ENCODE results near the gene KHDC4. TPM values are rescaled to one million over a fixed set of nuclear protein-coding genes. Genes with fewer than 3 reads are reported as not detected.
"Not testable (repeated sequence)": the region's sequence is repeated elsewhere in the genome, so short reads cannot be mapped to it uniquely, and the experiment has no call there.

The KHDC4 gene
- polyA plus RNA-seq, 1 donor, result 75.2 TPM

GRCh38 chr1:155940482-155940992, 6.3 kb upstream of the KHDC4 start:
- Histone ChIP-seq H3K27ac (ENCODE audit: low read length) (peak overlapping the region; percentile 79), H3K4me3 (ENCODE audit: low read length) (no peak overlapping the region), H3K27me3 (ENCODE audit: control insufficient read depth, insufficient read depth, low read length) (no peaks in the 10 kb centered on the region), H3K36me3 (ENCODE audit: control insufficient read depth, insufficient read depth, low read length) (no peaks in the 10 kb centered on the region), H3K4me1 (ENCODE audit: control insufficient read depth, insufficient read depth, low read length) (peaks cover 54% of the 10 kb centered on the region), H3K9me3 (ENCODE audit: control insufficient read depth, low read depth, low read length) (no peaks in the 10 kb centered on the region)
- peak in 1 of 2 donors; percentile 75 for DNase-seq
- WGBS (ENCODE audit: insufficient coverage, low lambda C conversion rate), result no CpG with 5 or more reads among the region's 4 CpGs

GRCh38 chr1:155938220-155938627, 4.0 kb upstream of the KHDC4 start:
- Histone ChIP-seq H3K4me3 (ENCODE audit: low read length) (no peak overlapping the region), H3K27ac (ENCODE audit: low read length) (no peak overlapping the region), H3K9me3 (ENCODE audit: control insufficient read depth, low read depth, low read length) (no peaks in the 10 kb centered on the region), H3K27me3 (ENCODE audit: control insufficient read depth, insufficient read depth, low read length) (no peaks in the 10 kb centered on the region), H3K4me1 (ENCODE audit: control insufficient read depth, insufficient read depth, low read length) (peaks cover 34% of the 10 kb centered on the region), H3K36me3 (ENCODE audit: control insufficient read depth, insufficient read depth, low read length) (no peaks in the 10 kb centered on the region)
- peak in 1 of 2 donors; percentile 62 for DNase-seq
- no CpG with 5 or more reads among the region's 1 CpG for WGBS (ENCODE audit: insufficient coverage, low lambda C conversion rate)

GRCh38 chr1:155934936-155935590, 850 bp upstream of the KHDC4 start:
- Histone ChIP-seq H3K4me1 (ENCODE audit: control insufficient read depth, insufficient read depth, low read length) (peaks cover 21% of the 10 kb centered on the region), H3K4me3 (ENCODE audit: low read length) (peak overlapping the region; percentile 67), H3K27ac (ENCODE audit: low read length) (peak overlapping the region; percentile 81), H3K36me3 (ENCODE audit: control insufficient read depth, insufficient read depth, low read length) (peaks cover 24% of the 10 kb centered on the region), H3K9me3 (ENCODE audit: control insufficient read depth, low read depth, low read length) (no peaks in the 10 kb centered on the region), H3K27me3 (ENCODE audit: control insufficient read depth, insufficient read depth, low read length) (no peaks in the 10 kb centered on the region)
- no peak for DNase-seq
- 95% methylated on average over 6 of the region's 24 CpGs for WGBS (ENCODE audit: insufficient coverage, low lambda C conversion rate)

GRCh38 chr1:155933591-155934096, 569 bp downstream of the KHDC4 start:
- Histone ChIP-seq H3K9me3 (ENCODE audit: control insufficient read depth, low read depth, low read length) (no peaks in the 10 kb centered on the region), H3K27ac (ENCODE audit: low read length) (peak overlapping the region; percentile 81), H3K4me3 (ENCODE audit: low read length) (peak overlapping the region; percentile 67), H3K27me3 (ENCODE audit: control insufficient read depth, insufficient read depth, low read length) (no peaks in the 10 kb centered on the region), H3K4me1 (ENCODE audit: control insufficient read depth, insufficient read depth, low read length) (peaks cover 18% of the 10 kb centered on the region), H3K36me3 (ENCODE audit: control insufficient read depth, insufficient read depth, low read length) (peaks cover 33% of the 10 kb centered on the region)
- DNase-seq, result peak in 1 of 2 donors; percentile 32
- WGBS (ENCODE audit: insufficient coverage, low lambda C conversion rate), result 0% methylated on average over 4 of the region's 10 CpGs

GRCh38 chr1:155932487-155932886, 1.7 kb downstream of the KHDC4 start:
- DNase-seq, result no peak
- peaks cover 41% of the 10 kb centered on the region for H3K36me3 ChIP-seq (ENCODE audit: control insufficient read depth, insufficient read depth, low read length)
- 80% methylated on average over 1 of the region's 5 CpGs for WGBS (ENCODE audit: insufficient coverage, low lambda C conversion rate)
- H3K9me3 ChIP-seq (ENCODE audit: control insufficient read depth, low read depth, low read length), result no peaks in the 10 kb centered on the region
- H3K4me3 ChIP-seq (ENCODE audit: low read length), result no peak overlapping the region
- H3K27ac ChIP-seq (ENCODE audit: low read length), result no peak overlapping the region
- H3K27me3 ChIP-seq (ENCODE audit: control insufficient read depth, insufficient read depth, low read length), result no peaks in the 10 kb centered on the region
- H3K4me1 ChIP-seq (ENCODE audit: control insufficient read depth, insufficient read depth, low read length), result peaks cover 18% of the 10 kb centered on the region

GRCh38 chr1:155932081-155932480, 2.1 kb downstream of the KHDC4 start:
- peaks cover 18% of the 10 kb centered on the region for H3K4me1 ChIP-seq (ENCODE audit: control insufficient read depth, insufficient read depth, low read length)
- no peaks in the 10 kb centered on the region for H3K27me3 ChIP-seq (ENCODE audit: control insufficient read depth, insufficient read depth, low read length)
- WGBS (ENCODE audit: insufficient coverage, low lambda C conversion rate), result no CpG with 5 or more reads among the region's 1 CpG
- H3K36me3 ChIP-seq (ENCODE audit: control insufficient read depth, insufficient read depth, low read length), result peaks cover 45% of the 10 kb centered on the region
- DNase-seq, result no peak
- H3K4me3 ChIP-seq (ENCODE audit: low read length), result no peak overlapping the region
- H3K9me3 ChIP-seq (ENCODE audit: control insufficient read depth, low read depth, low read length), result no peaks in the 10 kb centered on the region
- H3K27ac ChIP-seq (ENCODE audit: low read length), result no peak overlapping the region

GRCh38 chr1:155931332-155932038, 2.7 kb downstream of the KHDC4 start:
- H3K27me3 ChIP-seq (ENCODE audit: control insufficient read depth, insufficient read depth, low read length), result no peaks in the 10 kb centered on the region
- no peaks in the 10 kb centered on the region for H3K9me3 ChIP-seq (ENCODE audit: control insufficient read depth, low read depth, low read length)
- no peak overlapping the region for H3K27ac ChIP-seq (ENCODE audit: low read length)
- H3K4me1 ChIP-seq (ENCODE audit: control insufficient read depth, insufficient read depth, low read length), result peaks cover 18% of the 10 kb centered on the region
- H3K4me3 ChIP-seq (ENCODE audit: low read length), result no peak overlapping the region
- WGBS (ENCODE audit: insufficient coverage, low lambda C conversion rate), result 79% methylated on average over 2 of the region's 7 CpGs
- DNase-seq, result no peak
- H3K36me3 ChIP-seq (ENCODE audit: control insufficient read depth, insufficient read depth, low read length), result peaks cover 51% of the 10 kb centered on the region

- 100% methylated on average over 1 of the region's 10 CpGs for WGBS (ENCODE audit: insufficient coverage, low lambda C conversion rate)
- DNase-seq; H3K9me3 ChIP-seq (ENCODE audit: control insufficient read depth, low read depth, low read length); H3K27me3 ChIP-seq (ENCODE audit: control insufficient read depth, insufficient read depth, low read length); H3K27ac ChIP-seq (ENCODE audit: low read length): not testable (repeated sequence)
- H3K36me3 ChIP-seq (ENCODE audit: control insufficient read depth, insufficient read depth, low read length), result peaks cover 59% of the 10 kb centered on the region
- H3K4me1 ChIP-seq (ENCODE audit: control insufficient read depth, insufficient read depth, low read length), result peaks cover 18% of the 10 kb centered on the region
- H3K4me3 ChIP-seq (ENCODE audit: low read length), result peak overlapping the region; percentile 5
Measured at GRCh38 chr1:155930725-155931124, 3.5 kb downstream of the KHDC4 start.

- Histone ChIP-seq H3K4me3 (ENCODE audit: low read length) (no peak overlapping the region), H3K36me3 (ENCODE audit: control insufficient read depth, insufficient read depth, low read length) (peaks cover 74% of the 10 kb centered on the region), H3K9me3 (ENCODE audit: control insufficient read depth, low read depth, low read length) (no peaks in the 10 kb centered on the region), H3K4me1 (ENCODE audit: control insufficient read depth, insufficient read depth, low read length) (peaks cover 18% of the 10 kb centered on the region), H3K27ac (ENCODE audit: low read length) (no peak overlapping the region), H3K27me3 (ENCODE audit: control insufficient read depth, insufficient read depth, low read length) (no peaks in the 10 kb centered on the region)
- no CpG with 5 or more reads among the region's 5 CpGs for WGBS (ENCODE audit: insufficient coverage, low lambda C conversion rate)
- DNase-seq, result no peak
Measured at GRCh38 chr1:155929057-155929456, 5.2 kb downstream of the KHDC4 start.

- no peak overlapping the region for H3K27ac ChIP-seq (ENCODE audit: low read length)
Measured at GRCh38 chr1:155925506-155925905, 8.7 kb downstream of the KHDC4 start.

More at GRCh38 chr1:155925506-155925905, 8.7 kb downstream of the KHDC4 start:
- no CpG with 5 or more reads among the region's 2 CpGs for WGBS (ENCODE audit: insufficient coverage, low lambda C conversion rate)
- Histone ChIP-seq H3K4me3 (ENCODE audit: low read length) (no peak overlapping the region), H3K27me3 (ENCODE audit: control insufficient read depth, insufficient read depth, low read length) (no peaks in the 10 kb centered on the region), H3K9me3 (ENCODE audit: control insufficient read depth, low read depth, low read length) (no peaks in the 10 kb centered on the region), H3K4me1 (ENCODE audit: control insufficient read depth, insufficient read depth, low read length) (no peaks in the 10 kb centered on the region), H3K36me3 (ENCODE audit: control insufficient read depth, insufficient read depth, low read length) (peaks cover 83% of the 10 kb centered on the region)
- peak in 1 of 2 donors; percentile 27 for DNase-seq

Data from large intestine (tissue), 3 donors.